VCaP (cell line): ENCODE data around the gene PHYKPL.
"Not testable (repeated sequence)": the region's sequence is repeated elsewhere in the genome, so short reads cannot be mapped to it uniquely, and the experiment has no call there.

ENCODE experiments used
- H3K27ac ChIP-seq: fragments of 450-650 bp; 2 replicates; pipeline ENCODE4 v1.5.1; 2017
- TF ChIP-seq, protein P1 (sequence below): fragments of 450-650 bp; conservative IDR thresholded peaks from 2 replicates; pipeline ENCODE4 v1.5.1; 2017; ENCODE audit warnings: mild to moderate bottlenecking, moderate library complexity

PHYKPL gene

DNA sequence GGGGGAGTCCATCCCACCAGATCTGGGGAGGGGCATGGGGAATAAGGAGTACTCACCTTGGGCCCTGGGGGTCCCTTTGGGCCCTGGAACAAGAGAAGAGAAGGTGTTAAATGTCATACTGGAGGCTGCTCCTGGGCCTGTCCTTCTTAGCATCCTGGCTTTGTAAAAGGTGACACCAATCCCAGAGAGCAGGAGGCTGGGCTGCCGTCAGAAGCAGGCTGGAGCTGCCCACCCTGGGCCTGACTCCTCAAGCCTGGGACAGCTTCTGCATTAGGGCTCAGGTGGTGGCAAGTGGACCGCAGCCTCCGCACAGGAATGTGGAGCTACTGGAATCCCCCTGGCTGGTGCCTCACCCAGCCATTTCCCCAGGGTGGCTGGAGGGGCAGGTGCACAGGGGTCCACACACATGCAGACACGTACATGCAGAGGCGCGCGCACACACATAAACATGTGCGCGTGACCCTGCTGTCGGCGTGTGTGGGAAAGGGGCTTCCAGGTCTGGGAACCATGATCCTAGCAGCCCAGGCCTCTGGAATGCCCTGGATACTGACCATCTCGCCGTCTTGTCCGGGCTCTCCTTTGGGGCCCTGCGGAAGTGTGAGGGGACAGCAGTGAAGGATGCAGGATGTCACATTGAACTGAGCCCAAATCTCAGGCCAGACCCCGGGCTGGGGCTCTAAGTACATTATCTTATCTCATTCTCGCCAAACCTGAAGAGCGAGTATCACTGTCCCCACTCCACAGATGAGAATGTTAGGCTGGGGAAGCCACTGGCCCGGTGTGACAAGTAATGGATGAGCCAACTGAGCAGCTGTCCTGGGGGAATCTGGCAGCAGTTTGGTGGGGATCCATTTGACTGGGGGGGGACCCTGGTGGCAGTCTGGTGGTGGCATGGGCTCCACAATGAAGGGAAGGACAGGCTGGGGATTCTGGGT lies 29.3 kb upstream of the PHYKPL start:
- TF ChIP-seq, protein P1, sequence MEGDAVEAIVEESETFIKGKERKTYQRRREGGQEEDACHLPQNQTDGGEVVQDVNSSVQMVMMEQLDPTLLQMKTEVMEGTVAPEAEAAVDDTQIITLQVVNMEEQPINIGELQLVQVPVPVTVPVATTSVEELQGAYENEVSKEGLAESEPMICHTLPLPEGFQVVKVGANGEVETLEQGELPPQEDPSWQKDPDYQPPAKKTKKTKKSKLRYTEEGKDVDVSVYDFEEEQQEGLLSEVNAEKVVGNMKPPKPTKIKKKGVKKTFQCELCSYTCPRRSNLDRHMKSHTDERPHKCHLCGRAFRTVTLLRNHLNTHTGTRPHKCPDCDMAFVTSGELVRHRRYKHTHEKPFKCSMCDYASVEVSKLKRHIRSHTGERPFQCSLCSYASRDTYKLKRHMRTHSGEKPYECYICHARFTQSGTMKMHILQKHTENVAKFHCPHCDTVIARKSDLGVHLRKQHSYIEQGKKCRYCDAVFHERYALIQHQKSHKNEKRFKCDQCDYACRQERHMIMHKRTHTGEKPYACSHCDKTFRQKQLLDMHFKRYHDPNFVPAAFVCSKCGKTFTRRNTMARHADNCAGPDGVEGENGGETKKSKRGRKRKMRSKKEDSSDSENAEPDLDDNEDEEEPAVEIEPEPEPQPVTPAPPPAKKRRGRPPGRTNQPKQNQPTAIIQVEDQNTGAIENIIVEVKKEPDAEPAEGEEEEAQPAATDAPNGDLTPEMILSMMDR = no peak
- no peak overlapping the region for H3K27ac ChIP-seq

DNA sequence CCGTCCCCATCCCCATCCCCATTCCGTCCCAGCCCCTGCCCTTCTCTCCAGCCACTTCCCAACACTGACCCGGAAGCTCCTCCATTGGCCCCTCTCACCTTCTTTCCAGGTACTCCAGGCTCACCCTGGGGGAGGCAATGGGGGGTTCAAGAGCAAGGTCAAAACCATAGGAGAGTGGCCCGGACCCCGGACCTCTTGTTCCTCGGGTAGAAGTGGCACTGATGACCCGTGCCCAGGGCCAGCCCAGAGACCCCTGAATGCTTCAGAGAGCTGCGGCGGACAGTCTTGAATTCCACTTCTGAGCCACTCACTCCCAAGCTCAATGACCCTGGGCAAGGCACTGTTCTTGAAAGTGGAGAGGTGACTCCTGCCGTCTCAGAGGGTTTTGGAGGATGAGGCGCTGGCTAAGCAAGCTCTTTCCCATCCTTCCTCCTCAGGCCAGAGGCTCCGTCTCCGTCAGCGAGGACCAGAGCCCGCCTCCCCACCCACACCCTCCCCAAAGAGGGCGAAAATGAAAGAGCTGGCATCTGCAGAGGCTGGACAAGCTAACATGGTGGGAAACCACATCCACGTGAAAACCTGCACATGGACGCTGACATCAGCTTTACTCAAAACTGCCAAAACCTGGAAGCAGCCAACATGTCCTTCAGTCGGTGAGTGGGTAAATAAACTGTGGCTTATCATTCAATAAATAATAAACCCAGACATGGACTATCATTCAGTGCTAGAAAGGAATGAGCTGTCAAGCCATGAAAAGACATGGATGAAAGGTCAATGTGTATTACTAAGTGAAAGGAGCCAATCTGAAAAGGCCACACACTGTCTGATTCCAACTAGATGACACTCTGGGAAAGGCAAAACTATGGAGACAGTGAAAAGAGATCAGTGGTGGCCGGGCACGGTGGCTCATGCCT lies 27.3 kb upstream of the PHYKPL start:
- TF ChIP-seq, protein P1 = no peak
- no peak overlapping the region for H3K27ac ChIP-seq

GRCh38 chr5:178257650-178258049 lies 25.0 kb upstream of the PHYKPL start:
- no peak overlapping the region for H3K27ac ChIP-seq
- TF ChIP-seq, protein P1 = no peak

DNA sequence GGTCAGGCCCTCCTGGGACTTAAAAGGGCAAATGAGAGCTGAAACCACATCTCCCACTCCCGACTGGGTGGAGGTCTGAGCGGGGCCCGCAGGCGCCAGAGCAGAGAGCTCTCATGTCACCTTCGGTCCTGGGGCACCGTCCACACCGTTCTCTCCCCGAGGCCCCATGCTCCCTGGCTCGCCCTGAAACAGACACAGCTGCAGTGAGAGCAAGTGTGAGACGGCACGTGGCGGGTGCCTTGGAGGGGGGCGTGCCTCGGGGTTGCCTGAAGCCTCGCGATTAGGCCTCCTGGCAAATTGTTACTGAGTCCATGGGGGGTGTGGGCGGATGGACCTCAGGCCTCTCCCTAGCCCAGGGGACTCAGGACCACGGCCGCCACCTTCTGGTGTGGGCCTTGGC lies 24.1 kb upstream of the PHYKPL start:
- no peak overlapping the region for H3K27ac ChIP-seq
- TF ChIP-seq, protein P1 = no peak

GRCh38 chr5:178253632-178254031 lies 21.0 kb upstream of the PHYKPL start:
- H3K27ac ChIP-seq = not testable (repeated sequence)

DNA sequence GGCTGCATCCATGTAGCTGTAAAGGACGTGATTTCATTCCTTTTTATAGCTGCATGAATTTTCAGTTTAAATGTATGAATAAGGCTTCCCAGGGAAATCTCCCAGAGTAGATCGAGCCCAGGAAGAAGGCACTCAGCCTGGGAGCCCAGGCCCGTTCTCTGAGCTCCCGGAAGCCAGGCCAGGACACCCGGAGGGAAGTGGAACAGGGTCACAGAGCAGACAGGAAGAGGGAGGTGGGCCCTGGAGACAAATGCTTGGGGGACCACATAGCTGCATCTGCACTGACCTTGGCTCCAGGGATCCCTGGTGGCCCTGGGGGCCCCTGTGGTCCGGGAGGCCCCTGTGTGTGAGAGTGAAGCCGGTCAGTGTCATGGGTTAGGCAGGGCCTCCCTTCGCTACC lies 19.7 kb upstream of the PHYKPL start:
- no peak overlapping the region for H3K27ac ChIP-seq
- TF ChIP-seq, protein P1 = no peak

GRCh38 chr5:178250263-178250662 lies 17.7 kb upstream of the PHYKPL start:
- TF ChIP-seq, protein P1 = no peak
- H3K27ac ChIP-seq = no peak overlapping the region
